BLaER1 (cell line): ENCODE results near the gene SNX30.
A peak's percentile ranks its signal among the peaks of the same experiment; 100 is the strongest.

Source experiments
- H3K27ac ChIP-seq: shearing (Covaris generic); formaldehyde crosslinking; 2 replicates; pipeline ENCODE4 v1.8.1; 2022
- H3K27me3 ChIP-seq: shearing (Covaris generic); formaldehyde crosslinking; 2 replicates; pipeline ENCODE4 v1.8.1; 2022
- H3K36me3 ChIP-seq: shearing (Covaris generic); formaldehyde crosslinking; 2 replicates; pipeline ENCODE4 v1.8.1; 2022
- H3K4me1 ChIP-seq: shearing (Covaris generic); formaldehyde crosslinking; 2 replicates; pipeline ENCODE4 v1.8.1; 2022
- H3K4me2 ChIP-seq: shearing (Covaris generic); formaldehyde crosslinking; 2 replicates; pipeline ENCODE4 v1.8.1; 2022
- H3K4me3 ChIP-seq: shearing (Covaris generic); formaldehyde crosslinking; 2 replicates; pipeline ENCODE4 v1.8.1; 2022
- H3K9ac ChIP-seq: shearing (Covaris generic); formaldehyde crosslinking; 2 replicates; pipeline ENCODE4 v1.8.1; 2022
- H3K9me3 ChIP-seq: shearing (Covaris generic); formaldehyde crosslinking; 2 replicates; pipeline ENCODE4 v1.8.1; 2022
- H4K20me1 ChIP-seq: shearing (Covaris generic); formaldehyde crosslinking; 2 replicates; pipeline ENCODE4 v1.8.1; 2022
- Cebpa-rat ChIP-seq: shearing (Covaris generic); IDR thresholded peaks from 2 replicates; pipeline ENCODE4 v1.8.1; 2022

Gene SNX30

DNA sequence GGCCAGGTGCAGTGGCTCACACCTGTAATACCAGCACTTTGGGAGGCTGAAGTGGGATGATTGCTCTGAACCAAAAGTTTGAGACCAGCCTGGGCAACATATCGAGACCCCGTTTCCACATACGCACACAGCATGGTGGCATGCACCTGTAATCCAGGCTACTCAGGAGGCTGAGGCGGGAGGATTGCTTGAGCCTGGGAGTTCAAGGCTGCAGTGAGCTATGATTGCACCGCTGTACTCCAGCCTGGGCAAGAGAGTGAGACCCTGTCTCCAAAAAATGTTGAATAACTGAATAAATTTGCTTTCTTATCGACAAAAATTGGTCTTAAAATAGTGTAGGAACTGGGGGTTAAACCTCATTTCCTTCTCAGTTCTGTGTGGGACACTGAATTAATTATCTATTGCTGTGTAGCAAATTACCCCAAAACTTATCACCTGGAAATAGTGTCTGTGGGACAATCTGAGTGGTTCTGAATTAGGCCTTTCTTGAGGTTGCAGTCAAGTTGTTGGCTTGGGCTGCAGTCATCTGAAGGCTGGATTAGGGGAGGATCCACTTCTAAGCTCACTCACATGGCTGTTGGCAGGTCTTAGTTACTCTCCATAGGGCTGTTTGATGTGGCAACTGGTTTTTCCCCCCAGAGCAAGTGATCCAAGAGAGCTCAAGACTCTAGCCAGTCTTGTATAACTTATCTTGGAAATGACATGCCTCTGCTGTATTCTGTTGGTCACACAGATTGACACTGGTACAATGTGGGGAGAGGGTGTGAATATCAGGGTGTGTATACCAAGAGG lies 2.0 kb downstream of the SNX30 start:
- H4K20me1 ChIP-seq = peaks cover 48% of the 10 kb centered on the region
- peak overlapping the region; percentile 87 for H3K9ac ChIP-seq
- no peak for TF ChIP-seq Cebpa-rat
- H3K36me3 ChIP-seq = no peaks in the 10 kb centered on the region
- 0 out of 2 replicates have a peak overlapping the region, but pooled peaks have one; percentile 99 for H3K4me3 ChIP-seq
- no peak overlapping the region for H3K27ac ChIP-seq
- H3K4me2 ChIP-seq = peak overlapping the region; percentile 86
- H3K4me1 ChIP-seq = peaks cover 57% of the 10 kb centered on the region
- H3K27me3 ChIP-seq = no peaks in the 10 kb centered on the region
- H3K9me3 ChIP-seq = no peaks in the 10 kb centered on the region

DNA sequence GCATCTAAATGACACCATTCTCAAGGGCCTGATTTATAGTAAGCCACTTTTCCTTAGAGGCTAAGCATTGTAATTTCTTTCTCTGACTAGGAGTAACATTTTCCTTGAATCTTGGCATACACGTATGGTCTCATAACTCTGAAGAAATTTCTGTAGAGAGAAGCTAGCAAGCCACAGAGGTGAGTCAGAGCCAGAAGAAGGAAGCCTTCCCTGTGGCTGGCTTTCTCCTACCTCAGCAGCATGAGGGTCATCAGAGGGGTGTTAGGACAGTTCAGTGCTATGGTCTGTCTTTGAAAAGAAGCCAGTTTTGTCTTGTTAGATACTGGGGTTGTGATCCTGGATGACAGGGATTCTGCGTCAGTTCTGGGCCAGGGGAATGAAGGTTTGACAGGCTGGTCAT lies 3.2 kb downstream of the SNX30 start:
- Histone ChIP-seq H3K27ac (no peak overlapping the region), H3K4me2 (no peak overlapping the region; the same call in 1 of the 2 replicates)
- no peak for TF ChIP-seq Cebpa-rat

DNA sequence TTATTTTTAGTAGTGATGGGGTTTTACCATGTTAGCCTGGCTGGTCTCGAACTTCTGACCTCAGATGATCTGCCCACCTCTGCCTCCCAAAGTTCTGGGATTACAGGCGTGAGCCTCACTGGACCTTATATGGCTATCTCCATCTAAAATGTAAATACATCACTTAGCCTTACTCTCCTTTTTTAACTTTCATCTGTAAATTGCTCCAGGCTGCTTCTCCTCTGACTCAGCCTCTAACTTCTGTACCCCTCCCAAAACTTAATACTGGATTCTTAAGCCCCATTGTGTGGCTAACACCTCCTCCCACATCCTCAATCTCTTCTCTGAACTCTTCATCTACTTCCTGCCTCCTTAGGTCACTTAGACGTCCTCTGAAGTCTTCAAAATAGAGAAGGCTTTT lies 4.0 kb downstream of the SNX30 start:
- peaks cover 40% of the 10 kb centered on the region for H3K4me1 ChIP-seq
- H3K9me3 ChIP-seq = no peaks in the 10 kb centered on the region
- H3K4me2 ChIP-seq = peak overlapping the region; percentile 23
- no peaks in the 10 kb centered on the region for H3K27me3 ChIP-seq
- peaks cover 15% of the 10 kb centered on the region for H3K36me3 ChIP-seq
- TF ChIP-seq Cebpa-rat = no peak
- H3K4me3 ChIP-seq = no peak overlapping the region
- H4K20me1 ChIP-seq = peaks cover 59% of the 10 kb centered on the region
- H3K9ac ChIP-seq = no peak overlapping the region
- no peak overlapping the region for H3K27ac ChIP-seq

More for the DNA sequence above, 3.2 kb downstream of the SNX30 start:
- H3K9me3 ChIP-seq = no peaks in the 10 kb centered on the region
- H3K4me3 ChIP-seq = no peak overlapping the region
- peaks cover 59% of the 10 kb centered on the region for H4K20me1 ChIP-seq
- peaks cover 47% of the 10 kb centered on the region for H3K4me1 ChIP-seq
- peaks cover 10% of the 10 kb centered on the region for H3K36me3 ChIP-seq
- H3K9ac ChIP-seq = no peak overlapping the region
- no peaks in the 10 kb centered on the region for H3K27me3 ChIP-seq

DNA sequence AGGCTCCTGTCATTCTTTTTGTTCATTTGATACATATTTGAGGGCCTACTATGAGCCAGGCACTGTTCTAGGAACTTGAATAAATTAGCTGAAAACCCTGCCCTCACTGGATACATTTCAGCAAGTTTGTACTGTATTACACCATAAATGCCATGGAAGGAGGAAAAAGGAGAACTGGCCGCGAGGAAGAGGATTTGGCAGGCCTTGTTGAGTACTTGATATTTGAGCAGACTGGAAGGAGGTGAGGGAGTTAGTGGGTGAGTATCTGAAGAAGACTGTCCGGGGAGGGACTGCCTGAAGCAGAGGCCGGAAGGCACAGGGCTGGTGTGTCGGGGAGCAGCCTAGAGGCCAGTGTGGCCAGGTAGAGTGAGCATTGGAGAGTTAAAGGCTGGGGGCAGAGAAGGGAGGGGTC lies 4.5 kb downstream of the SNX30 start:
- peak overlapping the region; percentile 23 for H3K4me2 ChIP-seq
- no peak for TF ChIP-seq Cebpa-rat
- H3K4me1 ChIP-seq = peaks cover 36% of the 10 kb centered on the region
- H3K4me3 ChIP-seq = no peak overlapping the region
- peaks cover 15% of the 10 kb centered on the region for H3K36me3 ChIP-seq
- H3K9me3 ChIP-seq = no peaks in the 10 kb centered on the region
- no peaks in the 10 kb centered on the region for H3K27me3 ChIP-seq
- no peak overlapping the region for H3K27ac ChIP-seq
- peaks cover 59% of the 10 kb centered on the region for H4K20me1 ChIP-seq
- H3K9ac ChIP-seq = no peak overlapping the region

DNA sequence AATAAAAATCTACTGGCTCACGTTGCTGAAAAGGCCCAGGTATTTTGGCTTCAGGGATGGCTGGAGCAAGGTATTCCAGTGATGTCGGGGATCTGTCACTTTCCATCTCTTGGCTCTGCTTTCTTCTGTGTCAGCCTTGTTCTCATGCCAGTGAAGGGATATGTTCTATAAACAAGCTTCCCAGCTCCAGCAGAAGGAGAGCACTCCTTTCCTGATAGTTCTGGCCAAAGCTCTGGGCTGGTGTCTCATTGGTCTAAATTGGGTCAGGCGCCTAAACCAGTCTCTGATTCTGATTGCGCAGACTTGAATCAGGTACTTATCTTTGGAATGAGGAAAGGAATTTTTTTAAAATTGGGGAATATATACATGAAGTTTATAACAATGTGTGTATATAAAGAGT lies 5.1 kb downstream of the SNX30 start:
- H3K36me3 ChIP-seq = peaks cover 15% of the 10 kb centered on the region
- no peaks in the 10 kb centered on the region for H3K9me3 ChIP-seq
- no peak overlapping the region for H3K9ac ChIP-seq
- H3K27me3 ChIP-seq = no peaks in the 10 kb centered on the region
- peaks cover 65% of the 10 kb centered on the region for H4K20me1 ChIP-seq
- H3K4me3 ChIP-seq = no peak overlapping the region
- TF ChIP-seq Cebpa-rat = no peak
- H3K4me1 ChIP-seq = peaks cover 33% of the 10 kb centered on the region
- H3K27ac ChIP-seq = no peak overlapping the region
- H3K4me2 ChIP-seq = no peak overlapping the region

DNA sequence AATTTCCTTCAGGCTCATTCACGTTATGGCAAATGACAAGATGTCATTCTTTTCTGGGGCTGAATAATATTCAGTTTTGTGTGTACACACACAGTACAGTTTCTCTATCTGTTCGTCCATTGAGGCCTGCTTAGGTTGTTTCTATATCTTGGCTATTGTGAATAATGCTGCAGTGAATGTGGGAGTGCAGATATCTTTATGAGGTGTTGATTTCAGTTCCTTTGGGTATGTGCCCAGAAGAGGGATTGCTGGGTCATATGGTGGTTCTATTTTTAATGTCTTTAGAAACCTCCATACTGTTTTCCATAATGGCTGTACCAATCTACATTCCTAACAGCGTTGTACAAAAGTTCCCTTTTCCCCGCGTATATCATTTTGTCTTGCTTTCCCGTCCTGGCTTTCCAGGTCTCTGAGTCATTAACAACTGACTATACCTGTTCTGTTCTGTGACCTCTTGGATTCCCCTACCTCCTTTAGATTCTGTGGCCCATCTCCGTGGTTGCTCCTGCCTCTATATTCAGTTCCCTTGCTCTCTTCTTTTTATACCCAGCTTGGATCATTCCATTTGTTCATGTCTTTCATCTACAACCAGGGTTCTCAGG lies 6.8 kb downstream of the SNX30 start:
- peaks cover 32% of the 10 kb centered on the region for H3K4me1 ChIP-seq
- H3K9ac ChIP-seq = no peak overlapping the region
- H3K9me3 ChIP-seq = no peaks in the 10 kb centered on the region
- no peak overlapping the region for H3K4me2 ChIP-seq
- H3K36me3 ChIP-seq = peaks cover 15% of the 10 kb centered on the region
- no peak for TF ChIP-seq Cebpa-rat
- H3K4me3 ChIP-seq = no peak overlapping the region
- H3K27me3 ChIP-seq = no peaks in the 10 kb centered on the region
- no peak overlapping the region for H3K27ac ChIP-seq
- peaks cover 76% of the 10 kb centered on the region for H4K20me1 ChIP-seq

DNA sequence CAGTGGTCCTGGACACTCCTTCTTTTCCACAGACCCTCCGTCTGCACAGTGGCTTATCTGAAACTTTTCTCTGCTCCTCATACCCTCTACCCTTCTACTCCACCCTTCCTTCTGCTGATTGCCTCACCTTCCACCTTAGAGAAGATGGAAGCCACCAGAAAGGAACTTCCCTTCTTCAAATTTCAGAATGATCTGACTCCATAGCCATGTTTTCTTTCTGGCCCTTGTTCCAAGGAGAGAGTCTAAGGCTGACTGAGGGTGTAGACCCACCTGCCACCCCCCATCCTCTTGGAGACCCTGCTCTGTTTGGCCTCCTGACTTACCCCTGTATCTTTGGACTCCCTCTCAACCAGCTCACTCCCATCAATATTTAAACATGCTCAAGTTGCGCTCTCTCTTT lies 7.4 kb downstream of the SNX30 start:
- Histone ChIP-seq H3K36me3 (peaks cover 15% of the 10 kb centered on the region), H3K4me1 (peaks cover 30% of the 10 kb centered on the region), H3K27ac (no peak overlapping the region), H3K4me3 (no peak overlapping the region), H3K4me2 (no peak overlapping the region), H3K9ac (no peak overlapping the region), H3K27me3 (no peaks in the 10 kb centered on the region), H3K9me3 (no peaks in the 10 kb centered on the region), H4K20me1 (peaks cover 76% of the 10 kb centered on the region)
- TF ChIP-seq Cebpa-rat = no peak

DNA sequence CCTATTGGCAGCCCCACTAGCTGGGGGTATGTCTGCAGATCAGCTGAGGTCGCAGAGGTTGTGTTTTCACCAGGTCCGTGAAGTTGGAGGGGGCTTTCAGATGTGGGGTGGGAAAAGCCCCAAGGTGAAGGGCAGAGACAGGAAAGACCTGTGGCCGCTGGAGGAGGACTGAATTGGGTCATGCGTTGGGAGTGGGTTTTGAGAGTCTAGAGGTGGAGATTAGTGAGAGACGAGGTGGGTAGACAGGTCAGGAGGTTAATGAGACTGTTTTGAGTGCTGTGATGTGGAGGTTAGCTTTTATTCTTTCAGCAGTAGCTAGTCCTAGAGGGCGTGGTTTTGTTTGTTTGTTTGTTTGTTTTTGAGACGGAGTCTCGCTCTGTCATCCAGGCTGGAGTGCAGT lies 10.3 kb downstream of the SNX30 start:
- no peak overlapping the region for H3K4me2 ChIP-seq
- no peak overlapping the region for H3K27ac ChIP-seq
- H4K20me1 ChIP-seq = peaks cover 67% of the 10 kb centered on the region
- H3K36me3 ChIP-seq = peaks cover 19% of the 10 kb centered on the region
- peaks cover 20% of the 10 kb centered on the region for H3K4me1 ChIP-seq
- H3K9me3 ChIP-seq = peaks cover 2% of the 10 kb centered on the region
- H3K9ac ChIP-seq = no peak overlapping the region
- no peaks in the 10 kb centered on the region for H3K27me3 ChIP-seq
- TF ChIP-seq Cebpa-rat = no peak
- H3K4me3 ChIP-seq = no peak overlapping the region

DNA sequence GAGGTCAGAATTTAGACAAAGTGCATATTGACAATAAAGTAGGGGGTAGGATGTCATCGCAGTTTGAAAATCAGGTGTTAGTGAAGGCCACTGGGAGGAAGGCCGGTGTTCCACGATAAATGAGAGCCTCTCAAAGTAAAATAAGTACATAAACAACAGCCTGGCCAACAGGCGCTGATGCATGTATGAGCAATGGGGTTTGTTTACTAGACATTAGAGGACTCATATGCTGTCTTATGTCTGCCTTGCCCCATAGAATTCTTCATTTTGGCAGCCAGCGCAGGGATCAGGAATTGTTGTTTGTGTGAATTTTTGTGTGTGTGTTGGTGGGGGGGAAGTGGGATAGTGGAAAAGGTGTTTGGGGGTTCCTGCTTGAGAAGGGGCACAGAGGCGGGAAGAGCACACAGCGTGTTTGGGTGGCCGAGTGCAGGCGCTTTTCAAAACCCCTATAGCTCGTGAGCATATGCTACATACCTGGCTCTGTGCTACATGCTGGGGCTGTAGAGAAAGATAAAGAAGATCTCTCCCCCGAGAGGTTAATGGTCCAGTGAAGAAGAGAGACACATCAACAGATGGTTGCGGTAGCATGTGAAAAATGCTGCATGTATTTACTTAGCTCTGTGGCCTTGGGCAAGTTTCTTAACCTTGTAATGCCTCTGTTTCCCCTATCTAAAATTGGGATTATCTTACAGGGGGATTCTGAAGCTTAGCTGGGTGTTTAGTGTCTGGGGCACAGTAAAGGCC lies 11.5 kb downstream of the SNX30 start:
- Histone ChIP-seq H3K9ac (no peak overlapping the region), H3K4me3 (no peak overlapping the region), H3K36me3 (peaks cover 19% of the 10 kb centered on the region), H4K20me1 (peaks cover 62% of the 10 kb centered on the region), H3K4me2 (no peak overlapping the region; the same call in 1 of the 2 replicates), H3K4me1 (peaks cover 20% of the 10 kb centered on the region), H3K27me3 (no peaks in the 10 kb centered on the region), H3K9me3 (peaks cover 14% of the 10 kb centered on the region), H3K27ac (no peak overlapping the region)
- TF ChIP-seq Cebpa-rat = no peak
